NCI-H446 (cell line): ENCODE results near the gene MYG1.
"Not testable (repeated sequence)": the region's sequence is repeated elsewhere in the genome, so short reads cannot be mapped to it uniquely, and the experiment has no call there.

Experiments used
- DNase-seq, 2 experiments: peaks; one replicate each; lab custom pipeline; 2025; lab: John Stamatoyannopoulos, UW

The MYG1 gene

DNA sequence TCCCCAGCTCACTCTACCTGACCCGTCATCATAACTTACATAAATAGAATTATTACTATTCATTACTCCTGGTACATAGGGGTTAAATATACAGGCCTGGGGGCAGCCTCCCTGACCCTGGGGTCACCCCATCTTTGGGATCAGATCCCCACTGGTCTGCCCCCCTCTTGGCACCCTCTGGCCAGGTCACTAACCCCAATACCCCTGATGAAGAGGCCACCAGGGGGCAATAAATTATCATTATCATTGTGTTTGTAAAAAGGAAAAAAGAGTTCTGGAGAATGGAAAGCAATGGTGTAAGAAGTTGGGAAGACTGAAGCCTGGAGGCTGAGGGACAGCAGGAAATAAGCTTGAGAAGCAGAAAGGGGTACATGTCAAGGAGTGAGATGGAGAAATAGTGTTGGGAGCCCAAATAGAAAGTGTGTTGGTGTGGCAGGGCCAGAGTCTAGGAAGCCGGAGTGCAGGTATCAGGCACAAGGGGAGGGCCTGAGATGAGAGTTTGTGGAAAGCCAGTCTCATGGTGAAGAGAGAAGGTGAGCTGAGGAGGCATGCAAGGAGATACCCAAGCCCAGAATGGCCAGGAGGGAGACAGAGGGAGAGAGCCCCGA lies 28.0 kb downstream of the MYG1 start:
- DNase-seq: no peak

DNA sequence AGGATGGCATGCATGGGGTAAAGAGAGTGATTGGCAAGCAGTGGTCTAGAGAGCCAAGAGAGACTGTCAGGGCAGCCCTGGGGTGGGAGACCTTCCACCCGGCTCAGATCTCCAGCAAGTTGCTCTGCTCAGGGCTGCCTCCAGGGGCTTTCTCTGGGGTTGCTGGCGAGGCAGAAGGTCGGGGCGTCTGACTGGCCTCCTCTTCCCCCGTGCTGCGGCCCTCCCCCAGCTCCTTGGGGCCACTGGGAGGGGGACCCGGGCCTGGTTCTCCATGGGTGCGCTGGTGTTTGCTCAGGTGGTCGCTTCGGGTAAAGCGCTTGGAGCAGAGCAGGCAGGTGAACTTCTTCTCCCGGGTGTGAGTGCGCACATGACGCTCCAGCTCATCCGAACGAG lies 28.5 kb downstream of the MYG1 start:
- DNase-seq: no peak

DNA sequence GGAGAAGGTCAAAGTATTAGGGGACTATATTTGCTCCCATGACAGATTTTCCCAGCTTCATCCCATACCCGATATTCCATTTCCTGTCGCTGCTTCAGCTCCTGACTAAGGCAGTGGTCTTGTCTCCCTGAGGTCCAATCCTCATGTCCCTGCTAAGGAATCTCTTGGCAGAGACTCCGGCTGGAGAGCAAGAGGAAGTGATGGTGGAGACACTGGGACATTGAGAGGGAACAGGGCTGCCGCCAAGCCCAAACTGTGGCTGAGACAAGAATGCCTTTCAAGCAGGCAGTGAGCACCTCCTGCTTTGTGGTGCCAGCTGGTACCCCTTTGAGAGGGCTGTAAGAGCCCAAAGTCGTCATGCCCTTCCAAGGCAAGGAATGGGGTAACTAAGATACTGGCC lies 31.2 kb downstream of the MYG1 start:
- no peak for DNase-seq

DNA sequence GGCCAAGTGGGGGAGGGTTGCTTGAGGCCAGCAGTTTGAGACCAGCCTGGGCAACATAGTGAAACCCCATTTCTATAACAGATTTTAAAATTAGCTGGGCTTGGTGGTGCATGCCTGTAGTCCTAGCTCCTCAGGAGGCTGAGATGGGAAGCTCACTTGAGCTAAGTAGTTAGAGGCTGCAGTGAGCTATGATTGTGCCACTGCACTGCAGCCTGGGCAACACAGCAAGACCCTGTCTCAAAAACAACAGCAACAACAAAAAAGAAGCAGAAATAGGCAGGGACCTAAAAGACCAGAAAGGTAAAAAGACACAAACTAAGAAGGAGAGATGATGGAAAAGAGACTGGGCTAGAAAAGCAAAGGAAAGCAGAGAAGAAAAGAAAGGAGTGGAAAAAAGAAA lies 32.8 kb downstream of the MYG1 start:
- DNase-seq: not testable (repeated sequence)

DNA sequence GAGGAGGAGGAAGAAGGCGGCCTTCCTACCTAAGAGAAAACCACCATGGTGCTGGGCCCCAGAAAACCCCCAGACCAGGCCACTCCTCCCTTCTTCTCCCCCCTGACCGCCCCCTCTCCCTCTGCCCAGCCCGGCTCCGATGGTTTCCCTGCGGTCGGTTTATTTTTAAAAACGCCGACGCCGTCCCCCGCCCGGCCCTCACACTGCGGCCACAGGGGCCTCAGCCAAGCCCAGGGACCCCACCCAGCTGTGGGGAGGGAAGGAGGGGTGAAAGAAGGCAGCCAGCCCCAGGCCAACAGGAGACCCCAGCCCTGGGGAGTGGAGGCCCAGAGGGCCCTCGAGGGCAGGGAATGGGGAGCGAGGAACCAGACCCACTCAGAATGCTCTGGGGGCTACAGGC lies 33.2 kb downstream of the MYG1 start:
- no peak for DNase-seq

DNA sequence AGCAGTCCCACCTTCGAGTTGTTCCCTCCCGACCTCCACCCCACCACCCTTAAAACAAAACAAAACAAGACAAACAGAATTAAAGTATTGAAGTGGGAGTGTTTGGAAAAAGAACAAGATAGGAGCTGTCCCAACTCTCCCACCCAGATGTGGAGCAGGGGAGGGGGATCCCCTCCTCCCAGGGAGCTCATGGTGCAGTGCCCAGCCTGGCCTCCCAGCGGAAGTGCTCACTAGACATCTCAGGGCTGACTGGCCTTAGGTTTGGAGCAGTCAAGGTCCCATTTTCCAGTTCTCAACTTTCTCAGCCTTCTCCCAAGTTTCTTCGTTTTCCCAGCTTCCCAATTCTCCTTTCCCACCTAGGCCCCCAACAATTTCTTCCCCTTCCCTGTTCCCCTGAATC lies 33.8 kb downstream of the MYG1 start:
- no peak for DNase-seq

DNA sequence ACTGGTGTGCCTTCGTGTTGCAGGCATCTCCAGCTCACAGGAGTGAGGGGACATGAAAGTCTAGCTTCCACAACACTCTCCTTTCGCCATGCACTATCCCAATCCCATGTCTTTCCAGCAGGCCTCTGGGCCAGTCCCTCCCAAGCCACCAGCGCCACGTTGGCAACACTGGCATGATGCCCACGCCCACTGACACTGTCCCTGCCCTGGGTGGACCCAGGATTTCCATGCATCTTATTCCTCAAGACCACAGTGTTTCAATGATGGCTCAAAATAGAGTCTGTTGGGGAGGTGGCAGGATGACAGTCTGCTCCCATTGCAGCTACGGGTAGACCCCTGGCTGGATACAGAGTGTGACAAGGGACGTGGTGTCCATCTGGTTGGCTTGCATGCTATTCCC lies 34.4 kb downstream of the MYG1 start:
- no peak for DNase-seq

DNA sequence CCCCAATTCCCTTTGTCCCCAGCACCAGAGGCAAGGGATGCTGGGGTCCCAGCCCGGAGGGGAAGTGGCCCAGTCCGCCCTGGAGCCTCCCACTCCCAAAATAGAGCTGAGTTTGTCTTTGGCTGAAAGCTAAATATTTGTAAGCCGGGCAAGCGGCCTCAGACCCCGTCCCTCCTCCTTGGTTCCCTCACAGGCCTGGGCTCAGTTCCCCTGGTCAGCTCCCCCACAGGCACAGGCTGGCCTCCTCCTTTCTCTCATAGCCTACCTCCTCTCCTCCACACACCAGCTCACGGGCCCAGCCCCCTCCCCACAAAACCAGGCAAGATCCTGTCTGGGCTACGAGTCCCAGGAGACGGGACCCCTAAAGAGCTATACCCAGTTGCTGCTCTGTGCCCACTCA lies 35.3 kb downstream of the MYG1 start:
- no peak for DNase-seq

DNA sequence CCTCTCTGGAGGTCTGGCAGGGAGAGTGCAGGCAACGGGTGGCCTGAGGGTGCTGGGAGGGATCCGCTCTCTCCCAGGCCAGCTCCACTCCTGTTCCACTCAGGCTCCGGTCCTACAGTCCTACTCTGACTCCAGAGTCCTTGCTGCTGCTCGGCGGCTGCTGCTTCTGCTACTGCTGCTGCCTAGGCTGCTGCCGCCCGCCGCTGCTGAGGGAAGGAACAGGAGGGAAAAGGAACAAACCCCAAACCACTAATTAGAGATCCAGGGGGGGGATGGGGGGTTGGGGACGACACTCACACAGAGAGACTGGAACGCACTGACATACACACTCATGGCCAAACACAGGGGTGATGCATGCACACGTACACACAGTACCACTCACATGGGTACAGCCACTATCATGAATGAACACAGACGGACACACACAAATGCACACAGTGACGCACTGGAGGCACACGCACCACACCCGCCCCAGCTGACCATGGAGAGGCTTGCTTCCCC lies 36.7 kb downstream of the MYG1 start, which contains the start of gene SP7:
Gene SP7, minus strand, starts transcription at position 174 of the 501 bp plus-strand sequence. CDS start 708 bp downstream, outside the sequence.
- DNase-seq: no peak

DNA sequence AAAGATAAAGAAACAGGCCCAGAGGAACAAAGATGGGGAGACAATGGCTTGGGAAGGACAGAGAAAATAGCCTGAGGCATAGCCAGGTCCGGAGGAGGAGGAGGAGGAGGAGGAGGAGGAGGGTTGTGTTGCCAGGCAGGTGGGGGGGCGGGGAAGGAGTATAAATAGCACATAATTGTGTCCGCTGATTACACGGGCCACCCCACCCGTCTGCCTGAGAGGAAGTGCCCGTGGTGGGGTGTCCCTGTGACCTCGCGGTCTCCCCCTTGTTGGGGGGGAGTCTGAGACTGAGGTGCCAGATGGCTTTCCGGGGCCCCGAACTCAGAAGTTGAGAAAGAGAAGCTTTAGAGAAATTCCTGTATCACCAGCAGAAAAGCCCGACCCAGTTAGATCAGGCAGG lies 38.5 kb downstream of the MYG1 start:
- DNase-seq: no peak

DNA sequence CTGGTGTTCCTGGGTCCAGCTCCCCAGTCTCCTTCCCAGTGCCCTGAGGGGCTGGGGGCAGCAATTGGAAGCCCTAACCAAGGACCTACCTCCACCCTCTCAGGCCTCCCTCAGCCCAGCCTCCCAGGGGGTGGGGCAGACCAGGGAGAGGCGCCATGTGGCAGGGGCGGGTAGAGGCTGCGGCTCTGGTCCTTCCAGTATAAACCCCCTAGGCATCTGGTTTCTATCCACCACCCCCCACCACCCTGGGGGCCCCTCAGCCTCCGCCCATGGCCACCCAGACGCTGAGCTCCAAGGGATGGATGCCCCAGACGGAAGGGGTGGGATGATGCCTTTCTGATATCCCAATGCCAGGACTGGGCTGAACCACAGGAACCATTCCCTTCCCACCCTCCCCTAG lies 39.4 kb downstream of the MYG1 start:
- no peak for DNase-seq

DNA sequence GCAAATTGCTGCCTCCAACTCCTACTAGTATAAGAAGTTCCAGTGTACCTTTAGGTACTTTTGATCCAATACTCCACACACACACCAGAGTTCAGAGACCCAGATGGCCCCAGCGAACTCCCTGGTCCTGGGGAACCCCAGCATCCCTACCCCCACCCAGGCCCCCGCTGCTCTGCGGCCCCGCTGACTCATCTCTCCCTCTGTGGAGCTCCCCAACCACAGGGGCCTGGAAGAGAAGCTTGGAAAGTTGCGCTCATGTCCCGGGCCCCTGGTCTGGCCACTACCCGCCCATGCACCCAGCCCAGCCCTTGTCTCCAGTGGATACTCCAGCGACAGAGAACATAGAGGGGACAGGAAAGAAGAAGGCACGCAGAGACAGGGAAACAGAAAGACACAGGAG lies 40.9 kb downstream of the MYG1 start:
- DNase-seq: no peak

DNA sequence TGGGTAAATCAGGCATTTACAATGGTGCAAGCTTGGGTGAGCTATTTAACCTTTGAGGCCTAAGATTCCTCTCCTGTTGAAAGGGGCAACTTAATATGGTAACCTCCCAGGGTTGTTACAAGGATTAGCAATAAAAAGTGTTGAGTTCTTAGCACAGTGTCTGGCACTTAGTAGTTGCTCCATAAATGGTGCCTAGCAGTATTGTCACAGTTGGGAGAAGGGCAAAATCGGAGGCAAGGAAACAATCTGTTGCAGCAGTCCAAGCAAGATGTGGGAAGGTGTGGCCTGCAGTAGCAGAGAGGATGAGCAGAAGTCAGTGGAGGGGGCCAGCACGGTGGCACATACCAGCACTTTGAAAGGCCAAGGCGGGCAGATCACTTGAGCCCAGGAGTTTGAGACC lies 44.0 kb downstream of the MYG1 start:
- no peak for DNase-seq

DNA sequence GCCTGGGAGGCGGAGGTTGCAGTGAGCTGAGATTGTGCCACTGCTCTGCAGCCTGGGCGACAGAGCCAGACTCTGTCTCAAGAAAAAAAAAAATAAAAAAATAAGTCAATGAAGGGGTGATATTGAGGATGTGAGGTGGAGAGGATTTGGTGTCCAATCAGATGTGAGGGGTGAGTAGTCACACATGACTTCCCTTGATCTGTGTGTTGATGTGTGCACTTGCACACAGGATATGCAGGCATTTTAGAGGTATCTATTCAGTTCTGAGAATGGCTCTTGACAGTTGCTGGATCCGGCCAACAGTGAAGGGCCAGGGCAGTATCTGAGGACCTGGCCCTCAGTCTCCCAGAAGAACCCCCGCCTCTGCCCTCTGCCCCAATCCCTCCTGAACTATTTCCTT lies 44.5 kb downstream of the MYG1 start:
- DNase-seq: no peak

DNA sequence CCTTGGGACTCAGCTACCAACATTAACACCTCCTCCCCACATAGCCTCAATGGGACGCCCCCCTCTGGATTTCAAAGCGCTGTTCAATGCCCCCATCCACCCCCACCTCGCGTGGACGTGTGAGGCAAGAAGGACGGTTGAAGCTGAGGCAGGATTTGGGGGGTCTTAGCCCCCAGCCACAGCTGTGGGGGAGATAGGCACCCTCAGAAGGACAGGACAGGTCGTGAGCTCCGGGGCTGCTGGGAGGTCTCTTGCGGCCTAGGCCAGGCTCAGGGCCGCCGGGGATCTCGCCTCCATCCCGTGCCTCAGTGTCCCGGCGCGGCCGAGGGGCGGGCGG lies 45.0 kb downstream of the MYG1 start:
- no peak for DNase-seq

DNA sequence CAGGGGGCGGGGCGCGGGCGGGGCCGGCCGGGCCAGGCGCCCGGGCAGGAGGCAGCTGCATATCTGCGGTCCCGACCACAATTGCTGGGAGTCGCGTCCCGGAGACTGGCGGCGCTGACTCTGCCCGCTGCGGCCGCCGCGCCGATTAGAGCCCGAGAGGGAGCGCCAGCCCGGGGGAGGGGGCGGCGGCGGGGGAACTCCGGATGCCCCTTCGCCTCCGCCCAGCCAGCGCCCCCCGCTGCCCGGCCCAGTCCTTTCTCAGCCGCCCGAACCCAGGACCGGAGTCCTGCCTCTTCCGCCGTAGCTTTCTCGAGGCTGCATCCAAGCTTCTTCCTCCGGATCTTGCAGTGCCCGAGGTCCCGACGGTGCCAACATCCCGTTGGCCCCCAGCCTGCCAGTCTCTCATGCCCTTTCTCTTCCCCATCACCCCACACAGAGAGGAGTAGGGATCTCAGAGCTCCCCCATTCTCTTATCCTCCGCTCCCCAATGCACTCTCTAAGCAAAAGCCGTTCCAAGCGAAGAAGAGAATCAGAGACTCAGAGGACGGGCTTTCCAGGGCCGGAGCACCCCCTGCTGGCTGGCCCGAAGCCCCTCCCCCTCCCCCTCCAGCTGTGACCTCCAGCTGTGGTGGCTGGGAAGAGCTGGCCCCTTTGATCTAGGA lies 45.5 kb downstream of the MYG1 start:
- DNase-seq: peak in 1 of 2 experiments; percentile 17

DNA sequence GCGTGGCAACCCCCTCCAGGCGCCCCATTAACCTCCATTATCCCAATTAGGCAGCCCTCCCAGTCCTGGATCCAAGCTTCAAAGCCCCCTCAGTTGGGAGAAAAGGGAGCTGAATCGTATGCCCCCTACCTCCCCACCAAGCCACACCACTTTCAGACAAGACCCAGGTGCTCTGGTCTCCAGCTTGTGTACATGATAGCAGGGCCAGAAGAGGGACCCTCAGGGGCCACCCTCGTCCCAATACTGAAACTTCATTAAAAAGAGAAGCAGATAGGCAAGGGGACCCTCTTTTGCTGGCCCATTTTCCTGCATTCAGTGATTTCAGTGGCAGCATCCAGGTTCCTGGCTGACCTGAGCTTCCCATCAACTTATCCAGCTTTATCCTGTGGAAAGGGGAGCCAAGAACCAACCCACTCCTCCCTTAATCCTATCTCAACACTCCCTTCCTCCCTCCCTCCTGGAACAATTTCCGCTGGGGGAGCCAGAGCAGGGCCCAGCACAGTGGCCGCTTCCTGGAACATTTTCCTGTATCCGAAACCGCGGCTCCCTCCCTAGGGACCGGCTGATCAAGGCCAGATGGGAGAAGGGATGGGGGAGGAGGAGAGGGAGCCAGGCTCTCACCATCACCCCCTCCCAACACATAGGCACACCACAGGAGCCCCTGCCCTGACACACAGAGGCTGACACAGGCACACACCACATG lies 46.1 kb downstream of the MYG1 start:
- no peak for DNase-seq

DNA sequence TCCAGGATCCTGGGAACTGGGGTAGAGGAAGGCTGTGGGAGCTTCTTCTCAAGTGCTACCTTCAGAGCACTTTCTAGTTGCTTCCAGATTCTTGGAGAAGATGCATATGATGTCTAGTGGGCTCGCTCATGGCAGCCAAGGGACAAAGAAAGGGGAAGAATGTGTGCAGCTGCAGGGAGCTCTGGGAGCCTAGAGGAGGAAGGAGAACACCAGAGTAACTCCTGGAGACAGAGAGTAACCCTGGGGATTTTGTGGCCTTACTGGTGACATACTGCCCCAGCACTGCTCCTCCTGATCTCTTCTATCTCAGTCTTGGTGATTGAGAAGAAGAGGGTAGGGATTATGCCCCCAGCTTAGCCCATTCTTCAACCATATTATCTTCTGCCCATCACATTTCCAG lies 47.0 kb downstream of the MYG1 start:
- no peak for DNase-seq

DNA sequence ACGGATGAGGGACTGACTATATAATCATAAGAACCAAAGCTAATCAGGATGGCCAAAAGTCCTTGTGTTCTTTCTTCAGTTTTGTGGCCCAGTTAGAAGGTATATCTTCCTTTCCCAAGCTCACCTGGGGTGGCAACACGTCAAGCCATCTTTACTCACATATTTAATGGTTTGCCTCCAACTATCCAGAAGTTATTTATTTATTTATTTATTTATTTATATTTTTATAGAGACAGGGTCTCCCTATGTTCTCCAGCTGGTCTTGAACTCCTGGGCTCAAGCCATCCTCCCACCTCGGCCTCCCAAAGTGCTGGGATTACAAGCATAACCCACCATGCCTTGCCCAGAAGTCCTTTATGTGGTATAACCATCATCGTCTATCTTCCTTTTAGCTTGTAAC lies 48.4 kb downstream of the MYG1 start:
- no peak for DNase-seq

DNA sequence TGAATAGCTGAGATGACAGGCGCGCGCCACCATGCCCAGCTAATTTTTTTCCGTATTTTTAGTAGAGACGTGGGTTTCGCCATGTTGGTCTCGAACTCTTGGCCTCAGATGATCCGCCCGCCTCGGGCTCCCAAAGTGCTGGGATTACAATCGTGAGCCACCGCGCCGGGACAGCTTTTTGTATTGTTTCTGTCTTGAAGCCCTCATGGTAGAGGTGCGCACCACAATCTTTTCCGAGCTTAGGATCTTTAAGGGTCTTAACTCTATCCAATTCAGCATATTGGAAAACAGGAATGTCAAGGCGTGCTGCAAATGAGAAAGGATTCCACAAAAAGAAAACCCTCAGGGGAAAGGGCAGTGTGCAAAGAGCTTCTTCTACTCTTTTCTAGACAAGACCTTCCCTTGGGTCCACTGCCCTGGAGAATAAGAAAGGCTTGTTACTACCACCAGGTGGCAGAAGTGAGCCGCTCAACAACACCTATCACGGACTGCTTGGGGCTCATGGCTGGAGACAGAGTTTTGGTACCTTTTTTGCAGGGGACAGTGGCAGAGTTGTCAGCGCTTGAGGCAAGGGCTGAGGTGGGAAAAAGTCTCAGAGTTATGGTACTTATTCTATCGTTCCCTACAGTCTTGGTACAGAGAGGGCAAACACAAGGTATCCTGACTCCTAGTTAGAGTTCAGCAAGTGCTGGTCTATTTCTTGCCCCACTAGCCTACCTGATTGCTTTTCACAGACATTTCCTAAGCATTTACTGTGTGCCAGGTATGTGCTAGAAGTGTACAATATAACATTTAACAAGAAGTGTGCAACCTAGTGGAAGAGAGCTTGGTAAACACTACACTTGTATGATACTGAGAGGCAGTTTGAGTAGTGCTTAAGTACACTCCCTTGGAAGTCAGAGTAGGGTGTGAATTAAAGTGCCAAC lies 53.1 kb downstream of the MYG1 start:
- DNase-seq: peak; percentile 85 to 88

DNA sequence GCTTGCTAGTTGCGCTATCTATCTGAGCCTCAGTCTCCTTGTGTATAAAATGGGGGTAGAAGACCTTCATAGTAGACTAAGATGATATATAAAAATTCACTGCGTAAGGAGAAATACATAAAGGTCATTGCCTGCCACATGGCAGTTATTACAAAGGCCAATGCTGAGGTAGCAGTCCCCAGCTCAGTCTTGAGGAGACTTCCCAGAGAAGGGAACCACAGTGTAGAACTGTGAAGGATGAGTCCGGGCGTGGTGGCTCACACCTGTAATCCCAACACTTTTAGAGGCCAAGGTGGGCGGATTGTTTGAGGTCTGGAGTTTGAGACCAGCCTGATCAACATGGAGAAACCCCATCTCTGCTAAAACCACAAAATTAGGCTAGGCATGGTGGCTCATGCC lies 53.8 kb downstream of the MYG1 start:
- no peak for DNase-seq

DNA sequence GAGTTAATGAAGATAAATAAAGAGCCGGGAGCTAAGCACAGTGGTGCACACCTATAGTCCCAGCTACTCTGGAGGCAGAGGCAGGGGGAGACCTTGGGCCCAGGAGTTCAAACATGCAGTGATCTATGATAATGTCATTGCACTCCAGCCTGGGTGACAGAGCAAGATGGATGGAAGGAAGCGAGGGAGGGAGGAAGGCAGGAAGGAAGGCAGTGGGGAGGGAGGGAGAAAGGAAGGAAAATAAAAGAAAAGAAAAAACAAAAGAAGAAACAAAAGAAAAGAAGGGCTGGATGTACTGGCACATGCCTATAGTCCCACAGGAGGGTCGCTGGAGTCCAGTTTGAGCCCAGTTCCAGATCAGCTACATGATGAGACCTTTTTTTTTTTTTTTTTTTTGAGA lies 55.6 kb downstream of the MYG1 start:
- DNase-seq: no peak
